GM12872 (cell line): ENCODE results near the gene METTL25B.

ENCODE experiments used
- TF ChIP-seq, protein P1 (sequence below): IDR thresholded peaks from 3 replicates; pipeline ENCODE4 v1.5.1; 2011; ENCODE audit warnings: low read depth, mild to moderate bottlenecking, low read length, moderate library complexity; ENCODE audit not compliant: insufficient read depth

METTL25B gene

DNA sequence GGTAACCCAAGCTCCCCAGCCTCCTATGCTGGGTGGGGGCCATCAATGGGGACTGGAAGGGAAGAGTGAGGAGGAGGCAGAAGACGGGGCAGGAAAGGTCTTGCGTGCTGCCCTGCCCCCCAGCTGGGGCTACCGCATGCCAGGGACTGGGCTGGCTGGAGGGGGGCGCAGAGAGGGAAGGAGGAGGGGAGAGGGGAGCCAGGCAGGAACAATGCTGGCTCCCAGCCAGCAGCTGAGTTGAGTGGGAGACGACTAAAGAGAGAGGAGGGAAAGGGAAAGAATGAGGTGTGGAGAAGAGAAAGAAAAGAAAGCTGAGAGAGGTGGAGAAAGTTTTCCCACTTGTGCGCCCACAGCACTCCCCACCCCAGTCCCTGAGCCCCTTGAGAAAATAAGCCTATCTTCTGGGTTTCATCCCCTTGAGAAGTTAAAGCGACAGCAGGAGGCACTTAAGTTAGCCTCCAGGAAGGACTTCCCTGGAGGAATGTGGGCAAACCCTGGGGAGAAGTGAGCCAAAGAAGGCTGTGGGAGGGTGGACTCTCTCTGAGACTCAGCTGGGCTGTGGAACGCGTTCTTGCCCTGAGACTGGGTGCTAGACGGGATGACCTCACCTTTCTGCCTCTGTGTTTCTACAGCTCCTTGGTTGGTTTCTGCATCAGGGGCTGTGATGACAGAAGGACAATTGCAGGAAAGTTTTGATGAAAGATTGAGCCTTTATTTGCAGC, 38.2 kb upstream of the METTL25B start:
- TF ChIP-seq, protein P1, sequence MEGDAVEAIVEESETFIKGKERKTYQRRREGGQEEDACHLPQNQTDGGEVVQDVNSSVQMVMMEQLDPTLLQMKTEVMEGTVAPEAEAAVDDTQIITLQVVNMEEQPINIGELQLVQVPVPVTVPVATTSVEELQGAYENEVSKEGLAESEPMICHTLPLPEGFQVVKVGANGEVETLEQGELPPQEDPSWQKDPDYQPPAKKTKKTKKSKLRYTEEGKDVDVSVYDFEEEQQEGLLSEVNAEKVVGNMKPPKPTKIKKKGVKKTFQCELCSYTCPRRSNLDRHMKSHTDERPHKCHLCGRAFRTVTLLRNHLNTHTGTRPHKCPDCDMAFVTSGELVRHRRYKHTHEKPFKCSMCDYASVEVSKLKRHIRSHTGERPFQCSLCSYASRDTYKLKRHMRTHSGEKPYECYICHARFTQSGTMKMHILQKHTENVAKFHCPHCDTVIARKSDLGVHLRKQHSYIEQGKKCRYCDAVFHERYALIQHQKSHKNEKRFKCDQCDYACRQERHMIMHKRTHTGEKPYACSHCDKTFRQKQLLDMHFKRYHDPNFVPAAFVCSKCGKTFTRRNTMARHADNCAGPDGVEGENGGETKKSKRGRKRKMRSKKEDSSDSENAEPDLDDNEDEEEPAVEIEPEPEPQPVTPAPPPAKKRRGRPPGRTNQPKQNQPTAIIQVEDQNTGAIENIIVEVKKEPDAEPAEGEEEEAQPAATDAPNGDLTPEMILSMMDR, result no peak

DNA sequence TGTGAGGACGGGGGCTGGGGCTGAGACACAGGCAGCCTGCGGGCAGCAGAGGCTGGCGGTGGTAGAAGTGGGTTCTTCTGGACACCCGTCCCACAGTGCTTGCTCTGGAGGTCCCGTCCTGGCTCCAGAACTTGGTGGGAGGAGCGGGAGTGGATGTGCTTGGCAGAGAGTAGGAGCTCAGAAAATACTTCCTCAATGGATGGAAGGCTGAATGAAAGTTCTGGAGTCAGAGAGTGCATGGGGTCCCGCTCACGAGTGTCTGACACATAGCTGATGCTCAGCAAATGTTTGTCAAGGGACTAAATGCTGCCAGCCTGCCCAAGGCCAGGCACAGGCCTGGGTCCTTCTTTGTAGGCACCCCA, 37.6 kb upstream of the METTL25B start:
- TF ChIP-seq, protein P1, result no peak

DNA sequence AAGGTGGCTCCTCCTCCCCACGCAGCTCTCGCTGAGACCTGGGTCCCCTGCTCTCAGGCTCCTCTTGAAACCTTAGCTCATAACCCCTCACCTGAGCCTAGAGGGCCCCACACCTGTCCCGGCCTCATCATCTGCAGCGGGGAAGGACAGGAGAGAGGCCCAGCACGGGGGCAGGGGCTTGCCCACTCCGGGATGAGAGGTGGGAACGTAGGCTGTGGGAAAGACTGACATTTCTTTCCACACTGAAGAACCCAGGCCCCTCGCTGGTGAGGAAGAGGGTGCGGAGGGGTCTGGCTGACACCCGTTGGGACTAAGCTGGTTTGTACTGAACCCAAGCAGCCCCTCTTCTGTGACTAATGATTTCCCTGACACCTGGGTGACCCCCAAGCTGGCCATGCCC, 37.1 kb upstream of the METTL25B start:
- TF ChIP-seq, protein P1, result no peak

DNA sequence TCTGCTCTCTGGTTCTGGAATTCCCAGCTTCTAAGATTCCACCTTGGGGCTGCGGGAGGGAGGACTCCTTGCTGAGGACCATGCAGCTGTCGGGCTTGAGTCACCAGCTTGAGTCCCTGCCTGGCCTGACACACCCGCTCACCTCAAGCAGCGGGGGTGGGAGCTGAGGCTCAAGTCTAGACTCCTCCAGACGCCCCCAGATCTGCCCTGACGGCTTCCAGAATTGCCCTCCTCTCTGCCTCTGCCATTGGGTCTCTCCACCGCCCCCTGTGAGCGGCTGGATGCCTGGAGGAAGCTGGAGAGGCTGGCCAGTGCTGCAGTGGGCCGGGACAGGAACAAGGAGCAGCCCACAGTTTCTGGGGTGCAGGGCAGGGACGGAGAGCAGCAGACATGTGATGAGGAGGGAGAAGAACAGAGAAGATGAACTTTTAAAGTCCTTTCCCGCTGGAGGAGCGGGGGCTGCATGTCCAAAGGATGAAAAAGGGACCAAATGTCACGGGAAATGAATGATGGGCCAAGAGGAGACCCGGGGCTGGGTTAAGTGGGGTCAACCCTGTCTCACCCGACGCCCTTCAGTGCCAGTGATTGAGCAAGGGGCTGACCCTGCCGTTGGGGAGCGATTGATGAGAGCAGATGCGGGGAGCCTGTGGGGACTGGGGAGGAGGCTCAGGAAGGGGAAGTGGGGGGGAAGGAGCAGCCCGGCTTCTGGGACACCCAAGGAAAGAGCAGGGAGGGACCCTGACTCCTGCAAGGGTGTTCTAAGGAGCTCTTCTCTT, 36.4 kb upstream of the METTL25B start:
- TF ChIP-seq, protein P1, result no peak

DNA sequence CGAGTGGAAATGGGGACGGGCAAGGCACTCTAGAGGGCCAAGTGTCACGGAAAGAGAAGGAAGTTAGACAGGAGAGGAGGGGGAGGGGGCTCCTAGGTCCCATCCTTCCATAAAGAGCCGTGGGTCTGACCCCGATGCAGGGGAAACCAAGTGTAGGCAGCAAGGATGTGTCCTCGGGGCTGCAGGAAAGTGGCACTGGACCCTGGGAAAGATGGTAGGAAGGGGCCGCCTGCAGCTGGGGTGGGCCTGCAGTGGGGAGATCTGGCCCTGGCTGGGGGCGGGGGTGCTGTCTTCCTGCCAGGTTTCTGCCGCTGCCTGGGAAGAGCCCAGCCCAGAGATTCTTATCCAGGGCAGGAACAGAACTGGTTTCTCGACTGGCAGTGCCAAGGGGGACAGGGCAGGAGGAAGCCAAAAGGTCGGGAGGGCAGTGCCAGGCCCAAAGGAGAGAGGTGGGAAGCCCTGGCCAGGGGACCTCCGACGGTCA, 35.8 kb upstream of the METTL25B start:
- TF ChIP-seq, protein P1, result no peak

DNA sequence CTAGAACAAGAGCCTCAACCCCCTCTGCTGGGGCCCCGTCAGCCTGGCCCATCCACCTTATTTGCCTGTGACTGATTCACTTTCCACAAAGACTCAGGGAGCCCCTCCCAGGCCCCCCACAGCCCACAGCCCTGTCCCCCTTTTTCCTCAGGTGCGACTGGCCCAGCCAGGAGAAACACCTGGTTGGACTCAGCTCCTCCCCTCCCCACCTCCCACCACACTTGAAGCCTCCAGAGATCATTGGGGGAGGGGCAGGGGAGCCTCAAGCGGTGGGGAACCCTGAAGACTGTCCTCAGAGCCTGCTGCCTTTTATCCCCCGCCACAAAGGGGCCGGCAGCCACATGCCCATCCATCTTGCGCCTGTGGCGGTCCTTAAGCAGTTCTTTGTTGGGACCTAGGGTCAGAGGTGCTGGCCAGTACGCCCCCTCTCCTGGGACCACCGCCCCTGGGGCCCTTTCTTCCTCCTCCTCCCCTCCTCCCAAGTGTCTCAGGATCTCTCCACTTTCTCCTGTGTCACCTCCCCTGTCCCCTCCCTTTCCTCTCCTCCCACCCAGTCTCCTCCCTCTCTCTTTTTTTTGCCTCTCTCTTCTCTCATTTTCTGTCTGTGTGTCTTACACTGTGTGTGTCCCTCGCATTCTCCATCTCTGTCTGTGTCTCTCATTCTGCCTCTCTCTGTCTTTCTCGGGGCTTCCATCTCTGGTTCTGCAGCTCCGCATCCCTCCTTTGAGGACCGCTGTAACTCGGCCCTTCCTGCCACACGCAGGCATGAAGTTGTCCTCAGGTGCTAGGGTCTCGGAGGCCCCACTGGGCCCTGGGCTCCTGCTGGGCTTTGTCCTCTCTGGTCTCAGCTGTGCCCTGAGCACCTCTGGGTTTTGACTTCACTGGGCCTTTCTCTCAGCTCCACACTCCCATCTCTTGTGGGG, 35.1 kb upstream of the METTL25B start:
- TF ChIP-seq, protein P1, result no peak
